Lower leg skin (tissue), 4 donors: Measurements from ENCODE around the gene ABRACL. TPM values are rescaled to one million over a fixed set of nuclear protein-coding genes. Genes with fewer than 3 reads are reported as not detected.

ENCODE experiments used
- DNase-seq, 2 donors: peaks; one replicate each; pipeline ENCODE4 v3.0.0-alpha.2; 2019; ENCODE audit warnings: low spot score in 2 of 2
- H3K4me3 ChIP-seq: fragments of 200-600 bp; sonication (generic); 2 replicates; pipeline ENCODE4 v1.5.1; 2017; ENCODE audit warnings: mild to moderate bottlenecking, low read depth; ENCODE audit not compliant: poor library complexity, severe bottlenecking
- CTCF ChIP-seq, 3 donors: fragments of 450-650 bp; IDR thresholded peaks; one replicate each; pipeline ENCODE4 v1.5.1; 2016; ENCODE audit warnings: antibody characterized with exemption in 3 of 3, mild to moderate bottlenecking in 3 of 3, moderate library complexity in 2 of 3
- POLR2A ChIP-seq, 2 donors: fragments of 450-650 bp; IDR thresholded peaks; one replicate each; pipeline ENCODE4 v1.6.1; 2016 to 2017; ENCODE audit warnings: antibody characterized with exemption in 2 of 2, mild to moderate bottlenecking in 1 of 2, moderate library complexity in 1 of 2
- WGBS, 2 donors: methylation state at CpG; one replicate each; pipeline ENCODE4 v1.1.5; 2018; 5-methylcytosine and 5-hydroxymethylcytosine counted together
- intact Hi-C: fragments of 100-400 bp; cut with DNase I; formaldehyde crosslinking; loops from one replicate; pipeline ENCODE4 v1.15.0; 2023; ENCODE audit warnings: low total_unique reads
- total RNA-seq, 4 donors: library from RNA; depleted of rRNA; stranded (reverse); fragments of >200 nt; gene quantifications; one replicate each; pipeline ENCODE4 v1.1.0, GENCODE V29; 2016

ABRACL gene
- total RNA-seq, 4 donors from 2014 or later: 8.8 to 23.0 (median 12.2) TPM

GRCh38 chr6:138996524-138996923 lies 32.0 kb upstream of the ABRACL start:
- intact Hi-C loops: no loop called here
- no peak for DNase-seq
- 77 to 90% methylated on average over 3 of the region's 3 CpGs for WGBS, 2 donors
- TF ChIP-seq POLR2A (IDR thresholded peaks at IDR 0.05): no peak
- H3K4me3 ChIP-seq: no peak overlapping the region

GRCh38 chr6:138997136-138997535 lies 31.4 kb upstream of the ABRACL start:
- no peak overlapping the region for H3K4me3 ChIP-seq
- TF ChIP-seq POLR2A (IDR thresholded peaks at IDR 0.05) (no peak), CTCF (IDR thresholded peaks at IDR 0.05) (no peak)
- DNase-seq: no peak
- 84 to 90% methylated on average over 5 of the region's 5 CpGs for WGBS, 2 donors
- intact Hi-C loops: no loop called here

GRCh38 chr6:138999949-139000725 lies 28.4 kb upstream of the ABRACL start:
- WGBS, 2 donors: 61 to 67% methylated on average over 4 of the region's 4 CpGs
- no peak for DNase-seq
- intact Hi-C loops: no loop called here
- no peak overlapping the region for H3K4me3 ChIP-seq
- TF ChIP-seq CTCF (IDR thresholded peaks at IDR 0.05) (no peak), POLR2A (IDR thresholded peaks at IDR 0.05) (no peak)

GRCh38 chr6:139003751-139004150 lies 24.8 kb upstream of the ABRACL start:
- DNase-seq: no peak
- intact Hi-C loops: no loop called here
- no peak overlapping the region for H3K4me3 ChIP-seq
- TF ChIP-seq CTCF (IDR thresholded peaks at IDR 0.05): no peak
- no peak for TF ChIP-seq POLR2A (IDR thresholded peaks at IDR 0.05)

GRCh38 chr6:139006477-139006876 lies 22.1 kb upstream of the ABRACL start:
- TF ChIP-seq POLR2A (IDR thresholded peaks at IDR 0.05) (no peak), CTCF (IDR thresholded peaks at IDR 0.05) (no peak)
- no peak overlapping the region for H3K4me3 ChIP-seq
- WGBS, 2 donors: 82 to 92% methylated on average over 3 of the region's 3 CpGs
- intact Hi-C loops: no loop called here
- DNase-seq: no peak

GRCh38 chr6:139007428-139007827 lies 21.1 kb upstream of the ABRACL start:
- H3K4me3 ChIP-seq: no peak overlapping the region
- DNase-seq: no peak
- intact Hi-C loops: no loop called here
- no peak for TF ChIP-seq CTCF (IDR thresholded peaks at IDR 0.05)
- TF ChIP-seq POLR2A (IDR thresholded peaks at IDR 0.05): no peak
- WGBS, 2 donors: 85 to 92% methylated on average over 1 of the region's 1 CpG
